Karpas-422 (cell line): ENCODE measurements around the gene ZNF431. TPM values are rescaled to one million over a fixed set of nuclear protein-coding genes. Genes with fewer than 3 reads are reported as not detected.

Experiments
- DNase-seq: peaks from one replicate; pipeline ENCODE4 v3.0.0-alpha.2; 2015
- H2AFZ ChIP-seq: fragments of 200-600 bp; sonication (generic); 2 replicates; pipeline ENCODE4 v1.6.1; 2014; ENCODE audit warnings: antibody characterized with exemption, low read length, mixed read lengths
- H3K27ac ChIP-seq: fragments of 200-600 bp; sonication (generic); 2 replicates; pipeline ENCODE4 v1.5.1; 2014; ENCODE audit warnings: mild to moderate bottlenecking, low read length, moderate library complexity
- H3K27me3 ChIP-seq: fragments of 200-600 bp; sonication (generic); 2 replicates; pipeline ENCODE4 v1.6.1; 2014; ENCODE audit warnings: low read length, mixed read lengths
- H3K36me3 ChIP-seq: fragments of 200-600 bp; sonication (generic); 2 replicates; pipeline ENCODE4 v1.6.1; 2014; ENCODE audit warnings: low read length, mixed read lengths; ENCODE audit not compliant: insufficient read depth
- H3K4me1 ChIP-seq: fragments of 200-600 bp; sonication (generic); 2 replicates; pipeline ENCODE4 v1.6.1; 2014; ENCODE audit warnings: mild to moderate bottlenecking, low read length, mixed read lengths
- H3K4me2 ChIP-seq: fragments of 200-600 bp; sonication (generic); 2 replicates; pipeline ENCODE4 v1.6.1; 2014; ENCODE audit warnings: low read length, low read depth, mild to moderate bottlenecking; ENCODE audit not compliant: poor library complexity, severe bottlenecking
- H3K4me3 ChIP-seq: fragments of 200-600 bp; sonication (generic); 2 replicates; pipeline ENCODE4 v1.5.1; 2014; ENCODE audit warnings: mild to moderate bottlenecking, antibody characterized with exemption, low read length, mixed read lengths
- H3K79me2 ChIP-seq: fragments of 200-600 bp; sonication (generic); 2 replicates; pipeline ENCODE4 v1.6.1; 2014; ENCODE audit warnings: mild to moderate bottlenecking, low read length, mixed read lengths
- H3K9ac ChIP-seq: fragments of 200-600 bp; sonication (generic); 2 replicates; pipeline ENCODE4 v1.6.0; 2014; ENCODE audit warnings: low read length
- H3K9me2 ChIP-seq: fragments of 200-600 bp; sonication (generic), shearing (Covaris generic); replicated peaks from 2 replicates; pipeline ENCODE4 v1.6.0; 2014; ENCODE audit warnings: mild to moderate bottlenecking, low read length, moderate library complexity; ENCODE audit not compliant: insufficient read depth
- H3K9me3 ChIP-seq: fragments of 300-700, 200-600 bp; sonication (generic); 2 replicates; pipeline ENCODE4 v1.6.1; 2014; ENCODE audit warnings: low read length, mixed read lengths
- H4K20me1 ChIP-seq: fragments of 200-600 bp; sonication (generic); 2 replicates; pipeline ENCODE4 v1.6.1; 2014; ENCODE audit warnings: mild to moderate bottlenecking, antibody characterized with exemption, low read length, low read depth; ENCODE audit not compliant: insufficient read depth
- total RNA-seq: library from RNA; depleted of rRNA; stranded (reverse); fragments of >200 nt; shearing (Covaris generic); gene quantifications from 2 replicates; pipeline ENCODE4 v1.2.3, GENCODE V29; 2014; ENCODE audit warnings: low replicate concordance; rRNA removed

Gene ZNF431
- total RNA-seq, result 13.1 and 19.5 TPM in 2 replicates

DNA sequence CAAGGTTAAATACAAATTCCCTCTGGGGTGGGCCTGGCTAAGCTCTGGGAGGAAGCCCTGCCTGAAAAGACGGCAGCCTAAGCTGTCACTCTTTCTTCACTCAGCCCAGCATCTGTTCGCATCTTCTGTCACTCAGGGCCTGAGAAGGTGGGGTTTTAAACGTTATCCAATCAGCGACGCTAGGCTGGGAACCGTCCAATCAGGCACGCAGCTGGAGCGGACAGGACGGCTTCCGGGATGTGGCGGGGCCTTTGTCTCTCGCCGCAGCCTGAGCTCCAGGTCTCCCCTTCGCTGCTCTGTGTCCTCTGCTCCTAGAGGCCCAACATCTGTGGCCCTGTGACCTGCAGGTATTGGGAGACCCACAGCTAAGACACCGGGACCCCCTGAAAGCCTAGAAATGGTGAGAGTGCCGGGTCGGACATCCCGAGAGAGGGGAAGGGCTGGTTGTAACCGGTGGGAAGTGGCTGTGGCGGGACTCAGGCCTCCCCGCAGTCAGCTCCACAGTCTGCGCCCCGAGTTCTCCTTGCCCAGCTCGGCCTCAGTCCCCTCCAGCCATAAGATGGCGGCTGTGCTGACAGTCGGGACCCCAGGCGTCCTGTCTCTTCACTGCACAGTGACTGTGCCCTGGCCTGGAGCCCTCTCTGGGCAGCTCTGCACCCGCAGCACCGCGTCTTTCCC is at the start of gene ZNF431:
ZNF431 (plus strand) TSS at position 254 of the 678 bp plus-strand sequence; CDS start at position 398, 144 bp downstream.
- Histone ChIP-seq H3K27ac (peak within 1 kb of the TSS; percentile 35; the same call in 1 of the 2 replicates), H3K27me3 (no peaks in the 10 kb centered on the region), H3K79me2 (peaks cover 46% of the 10 kb centered on the region), H3K36me3 (peaks cover 35% of the 10 kb centered on the region), H2AFZ (0 out of 2 replicates have a peak within 1 kb of the TSS, but pooled peaks have one; percentile 46), H3K9me3 (0 out of 2 replicates have a peak, but pooled peaks cover under 1% of the 10 kb centered on the region), H3K4me3 (peak within 1 kb of the TSS; percentile 94), H4K20me1 (no peaks in the 10 kb centered on the region), H3K4me1 (peaks cover 12% of the 10 kb centered on the region), H3K9me2 (no peaks in the 10 kb centered on the region), H3K4me2 (peak within 1 kb of the TSS; percentile 67), H3K9ac (peak within 1 kb of the TSS; percentile 93)
- peak; percentile 99 for DNase-seq

DNA sequence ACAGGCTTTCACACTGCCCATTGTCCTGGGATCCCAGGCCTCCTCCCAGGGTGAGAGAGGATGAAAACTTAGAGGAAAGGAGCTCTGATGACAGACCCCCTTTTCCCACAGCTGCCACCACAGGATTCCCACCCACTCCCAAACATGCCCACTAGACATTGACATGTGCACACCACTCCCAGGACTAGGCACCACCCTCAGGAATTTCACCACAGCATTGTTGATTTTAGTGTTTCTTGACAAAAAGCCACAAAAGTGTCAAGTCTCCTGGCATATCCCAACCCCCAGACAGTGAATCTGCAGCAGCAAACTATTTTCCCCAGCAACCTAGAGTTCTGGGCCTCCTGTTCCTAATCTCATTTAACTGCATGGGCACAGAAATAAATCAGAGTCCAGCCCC is 49.7 kb upstream of the ZNF431 start:
- Histone ChIP-seq H2AFZ (no peak overlapping the region), H3K27me3 (no peaks in the 10 kb centered on the region), H3K4me2 (no peak overlapping the region), H3K79me2 (peaks cover 66% of the 10 kb centered on the region), H4K20me1 (no peaks in the 10 kb centered on the region), H3K4me1 (no peaks in the 10 kb centered on the region), H3K9ac (no peak overlapping the region), H3K36me3 (peaks cover 35% of the 10 kb centered on the region), H3K9me3 (no peaks in the 10 kb centered on the region), H3K4me3 (no peak overlapping the region), H3K9me2 (no peaks in the 10 kb centered on the region), H3K27ac (no peak overlapping the region)
- DNase-seq, result no peak

DNA sequence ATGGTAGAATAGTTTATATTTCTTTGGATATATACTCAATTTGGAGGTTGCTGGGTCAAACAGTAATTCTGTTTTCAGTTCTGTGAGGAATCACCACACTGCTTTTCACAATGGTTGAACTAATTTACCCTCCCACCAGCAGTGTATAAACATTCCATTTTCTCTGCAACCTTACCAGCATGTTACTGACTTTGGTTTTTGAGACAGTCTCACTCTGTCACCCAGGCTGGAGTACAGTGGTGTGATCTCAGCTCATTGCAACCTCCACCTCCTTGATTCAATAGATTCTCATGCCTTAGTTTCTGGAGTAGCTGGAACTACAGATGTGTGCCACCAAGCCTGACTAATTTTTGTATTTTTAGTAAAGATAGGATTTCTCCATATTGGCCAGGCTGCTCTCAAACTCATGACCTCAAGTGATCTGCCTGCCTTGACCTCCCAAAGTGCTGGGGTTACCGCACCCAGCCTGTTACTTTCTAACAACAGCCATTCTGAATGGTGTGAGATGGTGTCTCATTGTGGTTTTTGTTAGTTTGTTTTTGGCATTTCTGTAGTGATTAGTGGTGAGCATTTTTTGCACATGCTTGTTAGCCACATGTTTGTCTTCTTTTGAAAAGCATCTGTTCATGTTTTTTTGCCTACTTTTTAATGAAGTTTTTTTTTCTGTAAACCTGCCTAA is 47.4 kb upstream of the ZNF431 start:
- H2AFZ ChIP-seq, result no peak overlapping the region
- H3K4me1 ChIP-seq, result no peaks in the 10 kb centered on the region
- DNase-seq, result no peak
- no peaks in the 10 kb centered on the region for H4K20me1 ChIP-seq
- no peaks in the 10 kb centered on the region for H3K27me3 ChIP-seq
- no peak overlapping the region for H3K9ac ChIP-seq
- H3K36me3 ChIP-seq, result peaks cover 23% of the 10 kb centered on the region
- no peaks in the 10 kb centered on the region for H3K9me2 ChIP-seq
- peaks cover 56% of the 10 kb centered on the region for H3K79me2 ChIP-seq
- no peak overlapping the region for H3K4me3 ChIP-seq
- no peak overlapping the region for H3K27ac ChIP-seq
- no peak overlapping the region for H3K4me2 ChIP-seq
- no peaks in the 10 kb centered on the region for H3K9me3 ChIP-seq

DNA sequence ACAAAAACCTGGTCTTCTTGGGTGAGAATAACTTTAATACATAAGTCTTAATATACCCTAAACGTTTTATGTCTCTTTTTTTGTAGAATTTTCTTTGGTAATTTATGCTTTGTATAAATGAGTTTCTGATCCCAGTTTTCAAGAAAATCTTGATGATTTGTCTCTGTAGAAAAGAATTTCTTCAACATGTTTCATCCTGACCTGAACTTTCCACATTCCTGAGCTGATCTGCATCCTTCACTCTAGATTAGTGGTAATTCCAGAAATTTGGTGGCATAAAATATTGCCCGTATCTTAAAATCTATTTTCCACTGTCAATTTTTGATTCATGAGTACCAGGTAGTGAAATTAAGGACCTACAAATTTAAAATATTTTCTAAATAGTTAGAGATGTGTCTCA is 43.5 kb upstream of the ZNF431 start:
- Histone ChIP-seq H3K4me1 (no peaks in the 10 kb centered on the region), H3K4me2 (no peak overlapping the region), H3K27me3 (no peaks in the 10 kb centered on the region), H2AFZ (no peak overlapping the region), H3K79me2 (peaks cover 55% of the 10 kb centered on the region), H3K9me2 (no peaks in the 10 kb centered on the region), H3K9me3 (no peaks in the 10 kb centered on the region), H3K36me3 (peaks cover 43% of the 10 kb centered on the region), H4K20me1 (no peaks in the 10 kb centered on the region), H3K4me3 (no peak overlapping the region), H3K27ac (no peak overlapping the region), H3K9ac (no peak overlapping the region)
- no peak for DNase-seq

DNA sequence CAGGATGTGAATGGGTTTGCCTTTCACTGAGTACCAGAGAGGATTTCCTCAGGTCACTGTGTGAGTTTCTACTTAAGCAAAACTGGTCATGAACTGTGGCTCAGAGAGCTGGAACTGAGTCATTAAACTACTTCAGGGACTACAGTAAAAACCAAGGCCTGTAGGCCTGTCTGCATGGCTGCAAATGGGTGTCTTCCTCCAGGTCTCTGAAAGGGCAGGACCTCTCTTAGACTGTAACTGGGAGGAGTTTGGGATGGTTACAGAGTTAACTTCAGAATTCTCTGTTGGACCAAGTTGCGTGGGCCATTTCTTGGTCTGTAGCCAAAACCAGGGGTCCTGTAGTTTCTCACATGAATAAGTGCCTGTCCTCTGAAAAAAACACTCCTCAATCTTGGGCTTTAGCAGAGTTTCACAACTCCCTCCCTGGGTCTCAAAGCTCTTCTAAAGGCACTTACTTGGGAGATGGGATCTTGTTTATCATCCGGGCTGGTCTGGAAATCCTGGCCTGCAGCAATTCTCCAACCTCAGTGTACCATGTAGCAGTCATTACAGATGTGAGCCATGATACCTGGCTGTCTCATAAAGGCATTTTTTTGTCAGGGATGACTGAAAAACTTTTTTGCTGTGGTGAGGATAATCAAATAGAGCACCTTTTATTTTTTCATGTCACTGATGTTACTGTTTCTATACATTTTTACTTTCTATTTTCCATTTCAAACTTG is 40.2 kb upstream of the ZNF431 start:
- H3K4me2 ChIP-seq, result no peak overlapping the region
- H3K9me3 ChIP-seq, result no peaks in the 10 kb centered on the region
- no peaks in the 10 kb centered on the region for H3K27me3 ChIP-seq
- H3K9ac ChIP-seq, result no peak overlapping the region
- H3K79me2 ChIP-seq, result peaks cover 34% of the 10 kb centered on the region
- H3K4me3 ChIP-seq, result no peak overlapping the region
- peaks cover 48% of the 10 kb centered on the region for H3K36me3 ChIP-seq
- DNase-seq, result no peak
- H3K9me2 ChIP-seq, result no peaks in the 10 kb centered on the region
- no peaks in the 10 kb centered on the region for H3K4me1 ChIP-seq
- no peak overlapping the region for H3K27ac ChIP-seq
- no peaks in the 10 kb centered on the region for H4K20me1 ChIP-seq
- no peak overlapping the region for H2AFZ ChIP-seq

DNA sequence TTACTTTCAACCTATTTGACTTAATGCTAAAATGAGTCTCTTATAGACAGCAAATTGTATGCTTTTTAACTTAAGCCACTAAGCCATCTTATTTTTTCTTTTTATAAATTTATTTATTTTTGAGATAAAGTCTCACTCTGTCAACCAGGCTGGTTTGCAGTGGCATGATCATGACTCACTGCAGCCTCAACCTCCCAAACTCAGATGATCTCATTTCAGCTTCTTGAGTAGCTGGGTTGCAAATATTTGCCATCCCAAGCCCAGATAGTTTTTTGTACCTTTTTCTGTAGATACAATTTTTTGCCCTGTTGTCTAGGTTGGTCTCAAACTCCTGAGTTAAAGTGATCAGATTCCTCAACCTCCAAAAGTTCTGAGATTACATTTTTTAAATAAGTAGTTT is 32.7 kb upstream of the ZNF431 start:
- Histone ChIP-seq H3K36me3 (peaks cover 53% of the 10 kb centered on the region), H3K4me3 (no peak overlapping the region), H3K9ac (no peak overlapping the region), H3K27ac (no peak overlapping the region), H3K4me1 (no peaks in the 10 kb centered on the region), H3K79me2 (peaks cover 55% of the 10 kb centered on the region), H3K9me2 (no peaks in the 10 kb centered on the region), H4K20me1 (no peaks in the 10 kb centered on the region), H3K4me2 (no peak overlapping the region), H3K9me3 (no peaks in the 10 kb centered on the region), H3K27me3 (no peaks in the 10 kb centered on the region), H2AFZ (no peak overlapping the region)
- no peak for DNase-seq

DNA sequence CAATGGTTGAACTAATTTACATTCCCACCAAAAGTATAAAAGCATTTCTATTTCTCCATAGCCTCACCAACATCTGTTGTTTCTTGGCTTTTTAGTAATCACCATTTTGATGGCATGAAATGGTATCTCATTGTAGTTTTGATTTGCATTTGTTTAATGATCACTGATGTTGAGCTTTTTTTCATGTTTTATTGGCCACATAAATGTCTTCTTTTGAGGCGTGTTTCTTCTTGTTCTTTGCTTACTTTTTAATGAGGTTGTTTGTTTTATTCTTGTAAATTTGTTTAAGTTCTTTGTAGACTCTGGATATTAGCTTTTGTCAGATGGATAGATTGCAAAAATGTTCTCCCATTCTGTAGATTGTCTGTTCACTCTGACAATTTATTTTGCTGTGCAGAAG is 31.7 kb upstream of the ZNF431 start:
- DNase-seq, result no peak
- no peak overlapping the region for H3K9ac ChIP-seq
- H3K4me1 ChIP-seq, result no peaks in the 10 kb centered on the region
- H3K27me3 ChIP-seq, result no peaks in the 10 kb centered on the region
- peaks cover 60% of the 10 kb centered on the region for H3K36me3 ChIP-seq
- H3K9me3 ChIP-seq, result no peaks in the 10 kb centered on the region
- no peak overlapping the region for H3K4me2 ChIP-seq
- H2AFZ ChIP-seq, result no peak overlapping the region
- H3K9me2 ChIP-seq, result no peaks in the 10 kb centered on the region
- no peaks in the 10 kb centered on the region for H4K20me1 ChIP-seq
- no peak overlapping the region for H3K27ac ChIP-seq
- H3K4me3 ChIP-seq, result no peak overlapping the region
- peaks cover 56% of the 10 kb centered on the region for H3K79me2 ChIP-seq

DNA sequence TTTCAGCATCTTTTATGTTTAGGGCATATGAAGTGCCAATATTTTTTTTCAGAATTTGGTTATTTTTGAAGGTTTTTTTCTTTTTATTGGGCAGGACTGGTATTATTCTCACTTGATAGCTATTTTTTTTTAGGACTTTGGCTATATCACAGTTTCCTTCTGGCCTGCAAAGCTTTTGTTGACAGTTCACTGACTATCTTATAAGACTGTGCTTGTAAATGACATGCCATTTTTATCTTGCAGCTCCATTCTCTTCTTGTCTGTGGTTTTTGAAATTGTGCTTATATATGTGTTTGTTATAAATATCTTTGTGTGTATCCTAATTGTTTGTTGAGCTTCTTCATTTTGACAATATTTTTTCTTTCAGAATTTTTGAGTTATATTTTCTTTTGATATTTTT is 26.4 kb upstream of the ZNF431 start:
- Histone ChIP-seq H3K27me3 (no peaks in the 10 kb centered on the region), H2AFZ (no peak overlapping the region), H3K36me3 (peaks cover 59% of the 10 kb centered on the region), H3K4me1 (no peaks in the 10 kb centered on the region), H3K4me3 (no peak overlapping the region), H3K27ac (no peak overlapping the region), H3K79me2 (peaks cover 33% of the 10 kb centered on the region), H3K9ac (no peak overlapping the region), H3K4me2 (no peak overlapping the region), H3K9me2 (no peaks in the 10 kb centered on the region), H4K20me1 (no peaks in the 10 kb centered on the region), H3K9me3 (no peaks in the 10 kb centered on the region)
- no peak for DNase-seq
